ENCODE results near the gene SCO2.

GRCh38 chr22:50523806-50524675 is 1.4 kb downstream of the SCO2 start:
- TF ChIP-seq ZNF175 (tag by site-specific recombination; IDR thresholded peaks at IDR 0.05) (no peak), CTCF (tag by site-specific recombination; IDR thresholded peaks at IDR 0.05) (no peak)
